HG03095 (cell line): ENCODE measurements around the gene XPR1.
A peak's percentile ranks its signal among the peaks of the same experiment; 100 is the strongest.

ENCODE experiments used
- ATAC-seq: cut with Tn5 transposase; IDR thresholded peaks from one replicate; pipeline ENCODE4 v1.9.1; 2021; ENCODE audit warnings: moderate library complexity; ENCODE audit not compliant: unreplicated experiment

XPR1 gene

GRCh38 chr1:180925471-180926051 lies 293.7 kb downstream of the XPR1 start:
- ATAC-seq, result no peak

DNA sequence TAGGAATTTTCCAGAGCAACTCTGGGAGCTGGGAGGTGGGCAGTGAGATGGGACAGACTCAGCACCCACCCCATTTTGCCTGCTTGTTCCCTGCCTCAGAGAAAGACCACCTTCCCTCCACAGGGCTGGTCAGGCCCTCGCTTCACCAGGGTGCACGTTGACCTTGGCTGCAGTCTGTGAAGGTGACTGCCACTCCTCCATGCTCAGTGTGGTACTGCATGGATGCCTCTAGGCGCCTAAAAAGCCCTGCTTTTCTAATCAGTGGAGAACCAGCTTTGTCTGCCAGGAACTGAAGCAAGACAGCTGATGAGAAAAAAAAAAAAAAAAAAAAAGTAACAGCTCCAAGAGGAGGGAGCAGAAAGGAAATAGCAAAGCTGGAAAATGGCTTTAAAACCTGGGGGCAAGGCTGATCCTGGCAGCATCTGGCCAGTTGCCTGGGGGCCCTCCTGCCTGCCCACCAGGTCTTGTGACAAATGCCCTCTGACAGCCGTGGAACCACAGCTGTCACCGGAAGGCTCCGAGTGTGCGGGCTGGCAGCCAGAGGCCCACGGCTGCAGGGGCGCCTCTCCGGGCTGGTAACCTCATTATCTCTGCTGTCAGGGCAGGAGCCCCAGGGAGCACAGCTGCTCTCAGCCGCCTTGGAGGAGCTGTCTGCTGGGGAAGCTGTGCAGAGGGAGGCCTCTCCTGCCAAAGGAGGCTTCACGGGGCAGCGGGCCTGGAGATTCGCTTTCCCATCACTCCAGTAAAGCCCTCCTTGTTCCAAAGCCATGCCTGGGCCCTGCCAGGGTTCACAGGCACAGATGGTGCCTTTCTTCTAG lies 294.6 kb downstream of the XPR1 start:
- no peak for ATAC-seq

- ATAC-seq, result no peak
Measured at GRCh38 chr1:180927348-180927747, 295.5 kb downstream of the XPR1 start.

- no peak for ATAC-seq
Measured at GRCh38 chr1:180927841-180928240, 296.0 kb downstream of the XPR1 start.

DNA sequence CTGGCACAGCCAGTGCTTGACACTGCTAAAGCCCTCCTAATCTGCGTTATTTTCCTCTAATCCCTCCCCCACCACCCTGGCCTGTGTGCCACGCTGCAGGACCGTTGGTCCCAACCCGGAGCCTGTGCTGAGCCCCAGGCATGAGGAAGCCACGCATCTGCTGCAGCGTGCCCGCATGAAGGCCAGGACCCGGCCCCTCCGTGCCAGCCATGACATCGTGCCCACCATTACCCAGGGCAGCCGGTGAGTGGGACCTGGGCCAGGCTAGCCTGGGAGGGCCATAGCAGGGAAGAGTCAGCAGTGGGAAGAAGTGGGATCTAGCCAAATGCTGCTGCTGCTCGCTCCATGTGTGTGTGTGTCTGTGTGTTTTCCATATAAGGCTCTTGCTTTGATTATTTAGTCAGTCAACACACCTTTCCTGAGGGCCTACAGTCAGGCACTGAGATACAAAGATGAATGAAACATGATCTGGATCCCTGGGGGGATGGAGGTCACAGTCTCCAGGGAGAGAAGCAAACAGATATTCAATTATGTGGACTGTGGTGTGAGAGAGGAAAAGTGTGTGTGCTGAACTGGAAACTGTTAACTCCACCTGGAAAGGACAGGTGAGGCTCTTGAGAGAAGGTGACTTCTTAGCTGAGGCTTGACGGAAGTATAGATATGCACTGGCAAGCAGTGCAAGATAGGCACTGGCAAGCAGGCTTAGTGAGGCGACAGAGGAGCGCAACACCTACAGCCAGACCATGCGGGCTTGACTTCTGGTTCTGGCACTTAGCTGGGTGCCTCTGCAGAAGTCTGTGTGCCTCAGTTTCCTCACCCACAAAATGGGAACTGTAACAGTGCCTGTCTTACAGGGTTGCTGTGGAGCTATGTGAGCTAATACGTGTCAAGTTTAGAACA lies 296.8 kb downstream of the XPR1 start:
- no peak for ATAC-seq

GRCh38 chr1:180929389-180929788 lies 297.6 kb downstream of the XPR1 start:
- no peak for ATAC-seq

GRCh38 chr1:180930687-180931086 lies 298.9 kb downstream of the XPR1 start:
- ATAC-seq, result no peak

DNA sequence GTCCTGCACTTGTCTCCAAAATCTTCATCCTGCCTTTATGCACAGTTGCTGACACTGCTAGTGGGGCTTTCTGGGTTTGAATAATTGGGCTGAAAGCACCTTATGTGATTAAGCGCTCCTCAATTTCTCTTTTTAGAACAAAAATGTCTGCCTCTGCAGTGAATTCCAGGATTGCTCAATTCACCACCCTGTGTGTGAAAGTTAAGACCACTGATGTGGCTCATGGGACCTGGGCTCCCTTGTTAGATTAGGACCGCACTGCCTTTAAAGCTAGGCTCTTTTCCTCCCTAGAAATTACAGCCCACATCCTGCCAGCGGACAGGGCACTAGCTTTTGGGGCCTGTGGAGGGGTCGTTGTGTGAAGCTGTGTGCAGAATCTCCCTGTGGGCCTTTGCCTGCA lies 299.7 kb downstream of the XPR1 start:
- no peak for ATAC-seq

GRCh38 chr1:180932378-180932777 lies 300.6 kb downstream of the XPR1 start:
- ATAC-seq, result no peak

DNA sequence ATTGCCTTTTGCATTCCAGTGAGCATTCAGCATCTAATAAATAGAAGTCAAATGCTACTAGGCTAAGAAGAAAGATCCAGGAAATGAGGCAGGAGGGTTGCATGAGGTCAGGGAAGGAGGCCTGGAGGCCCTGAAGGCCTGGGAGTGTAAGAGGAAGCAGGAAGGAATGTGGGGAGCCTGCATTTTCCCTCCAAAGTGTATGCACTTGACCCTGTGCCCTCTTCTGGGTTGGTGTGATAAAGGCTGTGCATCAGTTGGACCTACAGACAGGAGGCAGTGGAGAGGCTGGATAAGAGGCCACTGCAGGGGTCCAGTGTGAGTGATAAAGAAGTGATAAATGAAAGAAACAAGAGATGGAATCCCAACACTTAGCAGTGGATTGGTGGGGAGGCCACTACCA lies 301.3 kb downstream of the XPR1 start:
- ATAC-seq, result no peak

- ATAC-seq, result peak; percentile 44
Measured at GRCh38 chr1:180934563-180934962, 302.7 kb downstream of the XPR1 start.

- peak; percentile 45 for ATAC-seq
Measured at GRCh38 chr1:180935326-180936109, 303.7 kb downstream of the XPR1 start.

- ATAC-seq, result no peak
Measured at GRCh38 chr1:180936110-180937011, 304.5 kb downstream of the XPR1 start.

GRCh38 chr1:180937012-180937372 lies 305.2 kb downstream of the XPR1 start:
- ATAC-seq, result no peak

GRCh38 chr1:180937624-180938225 lies 305.9 kb downstream of the XPR1 start:
- no peak for ATAC-seq

- no peak for ATAC-seq
Measured at GRCh38 chr1:180939073-180939710, 307.4 kb downstream of the XPR1 start.

DNA sequence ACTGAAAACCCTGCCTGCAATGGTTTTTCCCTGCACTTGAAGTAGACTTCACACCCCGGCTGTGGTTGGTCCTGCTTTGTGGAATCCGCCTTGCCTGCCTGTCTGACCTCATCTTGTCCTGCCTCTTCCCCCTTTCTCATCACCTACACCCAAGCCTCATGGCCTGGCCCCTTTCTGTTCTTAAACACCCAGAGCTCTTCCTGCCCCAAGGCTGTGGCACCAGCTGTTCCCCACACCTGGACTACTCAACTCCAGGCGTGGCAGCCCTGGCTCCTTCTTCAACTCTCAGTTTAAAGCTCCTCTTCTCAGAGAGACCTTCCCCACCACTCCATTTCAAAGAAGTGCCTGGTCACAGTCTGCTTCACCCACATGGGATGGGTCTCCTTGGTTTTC lies 307.9 kb downstream of the XPR1 start:
- no peak for ATAC-seq
